NCI-H748 (cell line): ENCODE measurements around the gene PDS5B.
"Not testable (repeated sequence)": the region's sequence is repeated elsewhere in the genome, so short reads cannot be mapped to it uniquely, and the experiment has no call there.

Experiments used
- DNase-seq: peaks from one replicate; lab custom pipeline; 2025; ENCODE audit not compliant: unreplicated experiment; lab: John Stamatoyannopoulos, UW

The PDS5B gene

GRCh38 chr13:32723987-32724386 lies 137.7 kb downstream of the PDS5B start:
- DNase-seq: no peak

GRCh38 chr13:32726374-32727037 lies 140.3 kb downstream of the PDS5B start:
- no peak for DNase-seq

GRCh38 chr13:32728327-32728726 lies 142.1 kb downstream of the PDS5B start:
- no peak for DNase-seq

- not testable (repeated sequence) for DNase-seq
Measured at GRCh38 chr13:32729097-32729496, 142.8 kb downstream of the PDS5B start.

- no peak for DNase-seq
Measured at GRCh38 chr13:32731074-32731473, 144.8 kb downstream of the PDS5B start.

DNA sequence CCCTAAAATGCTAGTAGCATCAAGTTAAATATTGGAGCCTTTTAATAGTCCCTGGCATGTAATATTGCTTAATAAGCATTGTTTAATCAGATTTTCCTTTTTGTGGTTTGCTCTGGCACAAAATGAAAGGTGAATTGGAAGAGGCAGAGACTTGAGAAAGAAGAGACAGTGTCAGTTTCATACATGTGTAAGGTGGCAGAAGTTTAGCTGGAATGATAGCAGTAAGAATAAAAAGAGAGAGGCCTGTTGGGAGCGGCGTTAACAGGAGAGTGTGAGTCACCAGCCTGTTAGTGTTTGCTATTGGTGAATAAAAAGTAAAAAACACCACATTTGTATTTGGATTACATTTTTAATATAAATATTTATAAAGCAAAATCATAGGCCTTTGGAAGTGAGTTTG lies 145.3 kb downstream of the PDS5B start:
- DNase-seq: no peak

GRCh38 chr13:32733690-32734089 lies 147.4 kb downstream of the PDS5B start:
- DNase-seq: no peak

DNA sequence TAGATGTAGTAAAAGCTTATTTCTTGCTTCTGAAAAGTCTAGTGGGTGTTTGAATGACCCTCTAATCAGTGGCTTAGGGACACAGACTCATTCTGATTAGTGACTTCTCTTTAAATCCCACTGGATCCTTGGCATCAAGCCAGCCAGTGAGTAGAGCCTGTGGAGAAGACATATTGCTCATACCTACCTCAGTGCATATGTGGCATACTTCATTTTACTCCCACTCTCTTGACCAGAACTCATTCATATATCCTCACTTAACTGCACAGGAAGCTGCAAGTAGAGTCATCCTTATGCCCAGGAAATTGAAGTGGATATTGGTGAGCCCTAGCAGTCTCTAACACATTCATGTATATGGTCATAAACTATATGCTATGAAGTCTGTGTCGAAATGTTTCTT lies 148.3 kb downstream of the PDS5B start:
- peak; percentile 55 for DNase-seq

DNA sequence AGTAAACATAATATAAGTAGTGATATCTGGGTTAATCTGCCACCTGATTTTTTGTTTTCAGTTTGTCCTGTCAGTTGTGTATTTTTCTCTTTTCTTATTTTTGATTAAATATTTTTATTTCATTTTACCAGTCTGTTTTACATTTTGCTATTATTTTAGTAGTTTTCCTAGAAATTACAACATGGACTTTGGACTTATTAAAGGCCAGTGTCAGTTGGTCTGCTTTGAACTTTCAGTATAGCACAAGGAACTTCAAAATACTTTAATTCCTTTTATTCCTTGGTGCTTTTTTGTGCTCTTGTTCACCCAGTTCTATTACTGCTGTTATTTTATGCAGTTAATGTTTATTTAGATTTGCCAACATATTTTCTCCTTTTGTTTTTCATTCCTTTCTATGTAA lies 149.6 kb downstream of the PDS5B start:
- DNase-seq: no peak

DNA sequence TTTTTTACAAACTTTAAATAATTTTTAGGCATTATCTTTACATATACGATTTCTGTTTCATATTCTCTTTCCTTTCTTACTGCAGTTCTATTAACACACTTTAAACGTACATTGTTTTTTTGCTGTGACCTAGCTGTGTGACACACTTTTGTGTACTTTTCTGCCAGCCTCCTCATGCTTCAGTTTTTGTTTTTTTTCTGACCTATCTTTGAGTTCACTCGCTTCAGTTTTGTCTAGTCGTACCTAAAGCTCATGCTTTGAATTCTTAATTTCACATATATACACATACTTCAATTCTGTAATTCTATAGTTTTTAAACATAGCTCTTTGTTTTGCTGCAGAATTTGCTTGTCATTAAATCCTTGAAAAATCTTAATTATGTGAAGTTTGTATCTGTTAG lies 150.4 kb downstream of the PDS5B start:
- DNase-seq: no peak

- DNase-seq: no peak
Measured at GRCh38 chr13:32737111-32737571, 150.9 kb downstream of the PDS5B start.

DNA sequence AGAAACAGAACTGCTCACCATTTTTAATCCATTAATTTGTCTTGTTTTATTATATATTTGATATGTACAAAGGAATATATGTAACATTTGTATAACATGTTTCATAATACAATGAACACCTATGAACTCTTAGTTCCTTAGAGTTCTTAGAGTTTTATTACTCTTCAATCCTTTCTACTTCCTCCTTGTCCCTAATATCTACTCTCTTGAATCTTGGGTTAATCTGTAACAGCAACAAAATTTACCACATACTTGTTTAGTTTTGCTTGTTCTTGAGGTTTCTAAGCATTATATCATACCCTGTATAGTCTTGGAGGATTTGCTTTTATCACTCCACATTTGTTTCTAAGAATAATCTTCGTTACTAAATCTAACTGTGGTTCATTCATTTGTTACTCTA lies 151.4 kb downstream of the PDS5B start:
- no peak for DNase-seq

DNA sequence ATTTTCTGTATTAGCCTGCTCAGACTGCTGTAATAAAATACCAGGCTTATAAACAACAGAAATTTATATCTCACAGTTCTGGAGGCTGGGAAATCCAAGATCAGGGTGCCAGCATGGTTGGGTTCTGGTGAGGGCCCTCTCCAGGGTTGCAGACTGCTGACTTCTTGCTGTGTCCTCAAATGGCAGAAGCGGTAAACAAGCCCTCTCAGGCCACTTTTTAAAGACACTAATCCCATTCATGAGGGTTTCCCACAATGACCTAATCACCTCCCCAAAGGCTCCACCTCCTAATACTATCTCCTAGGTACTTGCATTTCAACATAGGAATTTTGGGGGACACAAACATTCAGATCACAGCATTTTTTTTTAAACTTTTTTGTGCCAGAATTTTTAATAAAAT lies 159.3 kb downstream of the PDS5B start:
- no peak for DNase-seq

- DNase-seq: no peak
Measured at GRCh38 chr13:32746474-32746873, 160.2 kb downstream of the PDS5B start.

- DNase-seq: no peak
Measured at GRCh38 chr13:32748305-32748704, 162.1 kb downstream of the PDS5B start.

- no peak for DNase-seq
Measured at GRCh38 chr13:32751340-32751739, 165.1 kb downstream of the PDS5B start.

DNA sequence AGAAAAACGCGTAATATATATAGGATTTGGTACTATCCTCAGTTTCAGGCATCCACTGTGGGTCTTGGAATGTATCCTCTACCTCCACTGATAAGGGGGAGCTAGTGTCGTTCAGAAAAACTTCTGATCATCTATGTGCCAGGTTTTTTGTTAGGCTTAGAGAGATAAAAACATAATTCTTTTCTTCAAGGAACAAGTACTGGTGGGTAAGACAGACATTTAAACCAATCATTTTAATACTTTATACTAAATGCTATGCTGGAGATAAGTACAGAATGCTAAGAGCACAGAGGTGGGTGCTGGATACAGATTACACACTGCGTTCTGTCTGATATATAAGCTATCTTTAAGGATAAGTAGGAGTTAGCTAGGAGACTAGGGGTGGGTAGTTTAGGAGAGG lies 166.1 kb downstream of the PDS5B start:
- no peak for DNase-seq

DNA sequence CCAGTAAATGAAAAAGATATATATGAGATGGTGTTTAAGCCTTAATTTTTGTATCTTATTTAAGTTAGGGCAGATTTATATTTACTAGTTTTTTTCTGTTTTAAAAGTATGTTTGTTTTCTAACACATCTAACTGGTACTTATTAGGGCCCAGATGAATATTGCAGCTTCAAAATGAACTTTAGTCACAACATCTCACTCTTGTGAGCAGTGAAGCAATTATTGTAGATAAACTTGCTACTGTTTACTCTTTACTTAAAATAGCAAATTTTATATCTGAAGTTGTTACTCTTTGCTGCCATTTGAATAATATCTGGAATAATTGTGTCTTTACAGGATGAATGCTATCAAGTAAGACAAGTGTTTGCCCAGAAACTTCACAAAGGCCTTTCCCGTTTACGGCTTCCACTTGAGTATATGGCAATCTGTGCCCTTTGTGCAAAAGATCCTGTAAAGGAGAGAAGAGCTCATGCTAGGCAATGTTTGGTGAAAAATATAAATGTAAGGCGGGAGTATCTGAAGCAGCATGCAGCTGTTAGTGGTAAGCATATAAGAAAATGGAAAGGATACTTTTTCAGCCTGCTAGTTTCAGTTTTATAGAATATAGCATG lies 166.8 kb downstream of the PDS5B start:
- peak; percentile 67 for DNase-seq

- DNase-seq: no peak
Measured at GRCh38 chr13:32754179-32754578, 167.9 kb downstream of the PDS5B start.

GRCh38 chr13:32759152-32759551 lies 172.9 kb downstream of the PDS5B start:
- DNase-seq: no peak

DNA sequence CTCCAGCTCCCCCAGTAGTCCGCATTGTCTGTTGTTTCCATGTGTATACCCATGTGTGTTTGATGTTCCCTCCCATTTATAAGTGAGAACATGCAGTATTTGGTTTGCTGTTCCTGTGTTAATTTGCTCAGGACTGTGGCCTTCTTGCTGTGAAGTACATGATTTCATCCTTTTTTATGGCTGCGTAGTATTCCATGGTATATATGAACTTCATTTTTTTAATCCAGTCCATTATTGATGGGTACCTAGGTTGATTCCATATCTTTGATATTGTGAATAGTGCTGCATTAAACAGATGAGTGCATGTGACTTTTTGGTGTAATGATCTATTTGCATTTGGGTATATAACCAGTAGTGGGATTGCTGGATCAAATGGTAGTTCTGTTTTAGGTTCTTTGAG lies 175.2 kb downstream of the PDS5B start:
- DNase-seq: no peak

- DNase-seq: no peak
Measured at GRCh38 chr13:32779119-32779518, 192.9 kb downstream of the PDS5B start.

DNA sequence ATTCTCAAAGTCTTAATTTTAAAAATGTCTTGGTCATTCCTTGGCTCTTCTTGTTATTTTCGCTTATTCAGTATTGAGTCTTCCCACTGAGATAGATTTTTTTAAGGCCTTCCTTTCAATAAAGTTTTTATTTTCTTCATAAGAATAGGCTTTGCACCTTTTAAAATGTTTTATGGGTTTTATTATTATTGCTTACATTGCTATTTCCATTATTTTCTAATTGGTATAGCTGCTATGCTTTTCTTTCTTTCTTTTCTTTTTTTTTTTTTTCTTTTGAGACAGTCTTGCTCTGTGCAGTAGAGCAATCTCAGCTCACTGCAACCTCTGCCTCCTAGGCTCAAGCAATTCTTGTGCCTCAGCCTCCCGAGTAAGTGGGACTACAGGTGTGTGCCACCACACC lies 195.7 kb downstream of the PDS5B start:
- DNase-seq: no peak
